HepG2 (cell line): Measurements from ENCODE around the gene THAP2.

Experiments
- ARID4A ChIP-seq: sonication (generic); formaldehyde crosslinking; IDR thresholded peaks from 2 replicates; pipeline ENCODE4 v1.5.0; 2020; ENCODE audit warnings: mild to moderate bottlenecking, missing genetic modification reagents, borderline replicate concordance
- CEBPB ChIP-seq: IDR thresholded peaks from 2 replicates; pipeline ENCODE4 v1.6.1; 2011; ENCODE audit warnings: low read depth, low read length, improper control_type of control experiment, borderline replicate concordance
- CHD2 ChIP-seq: IDR thresholded peaks from 2 replicates; pipeline ENCODE4 v1.6.1; 2011; ENCODE audit warnings: low read depth, low read length, improper control_type of control experiment
- ELK4 ChIP-seq: sonication (generic); formaldehyde crosslinking; IDR thresholded peaks from 2 replicates; pipeline ENCODE4 v1.9.0; 2021; ENCODE audit warnings: missing genetic modification reagents, borderline replicate concordance
- KDM6A ChIP-seq: IDR thresholded peaks from 2 replicates; pipeline ENCODE4 v1.6.1; 2016; ENCODE audit warnings: low read depth
- SP1 ChIP-seq, 2 experiments: fragments of 450-650 bp in 1 of 2; sonication (generic) in 1 of 2; formaldehyde crosslinking in 1 of 2; IDR thresholded peaks; 2 replicates each; pipeline versions ENCODE4 v1.4.0 to v1.6.1; 2016 to 2020; ENCODE audit warnings: missing genetic modification reagents in 1 of 2
- TCF7L2 ChIP-seq: IDR thresholded peaks from 2 replicates; pipeline ENCODE4 v1.6.1; 2011; ENCODE audit warnings: mild to moderate bottlenecking, low read depth, low read length, moderate library complexity
- ZNF776 ChIP-seq: sonication (generic); formaldehyde crosslinking; IDR thresholded peaks from 2 replicates; pipeline ENCODE4 v1.4.0; 2020; ENCODE audit warnings: mild to moderate bottlenecking, missing genetic modification reagents
- ZNF777 ChIP-seq: sonication (generic); formaldehyde crosslinking; IDR thresholded peaks from 2 replicates; pipeline ENCODE4 v1.4.0; 2020; ENCODE audit warnings: missing genetic modification reagents
- TF ChIP-seq, protein P1 (sequence below), 2 experiments: IDR thresholded peaks; 2 replicates each; pipeline ENCODE4 v1.6.1; 2011 to 2012; ENCODE audit warnings: low read length in 2 of 2, borderline replicate concordance in 1 of 2, low read depth in 1 of 2, mild to moderate bottlenecking in 1 of 2, moderate library complexity in 1 of 2
- TF ChIP-seq, protein P2 (sequence below): sonication (generic); formaldehyde crosslinking; IDR thresholded peaks from 2 replicates; pipeline ENCODE4 v1.5.0; 2020; ENCODE audit warnings: mild to moderate bottlenecking, missing genetic modification reagents, moderate library complexity

DNA sequence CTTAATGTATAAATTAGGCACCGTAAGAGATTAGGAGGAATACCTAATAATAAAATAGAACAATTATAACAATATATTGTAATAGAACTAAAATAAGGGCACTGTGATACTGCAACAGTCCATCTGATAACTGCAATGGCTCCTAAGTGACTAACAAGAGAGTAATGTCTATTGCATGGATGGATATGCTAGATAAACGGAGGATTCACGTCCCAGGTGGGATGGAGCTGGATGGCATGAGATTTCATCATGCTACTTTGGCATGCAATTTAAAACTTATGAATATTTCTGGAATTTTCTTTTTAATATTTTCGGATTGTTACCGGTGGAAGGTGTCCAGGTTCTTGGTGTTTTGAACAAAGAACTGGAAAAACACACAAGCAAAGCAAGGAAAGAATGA is 19.5 kb downstream of the THAP2 start:
- no peak for TF ChIP-seq ELK4 (CRISPR knock-in tag)
- TF ChIP-seq ZNF777 (CRISPR knock-in tag): no peak
- TF ChIP-seq, protein P1, sequence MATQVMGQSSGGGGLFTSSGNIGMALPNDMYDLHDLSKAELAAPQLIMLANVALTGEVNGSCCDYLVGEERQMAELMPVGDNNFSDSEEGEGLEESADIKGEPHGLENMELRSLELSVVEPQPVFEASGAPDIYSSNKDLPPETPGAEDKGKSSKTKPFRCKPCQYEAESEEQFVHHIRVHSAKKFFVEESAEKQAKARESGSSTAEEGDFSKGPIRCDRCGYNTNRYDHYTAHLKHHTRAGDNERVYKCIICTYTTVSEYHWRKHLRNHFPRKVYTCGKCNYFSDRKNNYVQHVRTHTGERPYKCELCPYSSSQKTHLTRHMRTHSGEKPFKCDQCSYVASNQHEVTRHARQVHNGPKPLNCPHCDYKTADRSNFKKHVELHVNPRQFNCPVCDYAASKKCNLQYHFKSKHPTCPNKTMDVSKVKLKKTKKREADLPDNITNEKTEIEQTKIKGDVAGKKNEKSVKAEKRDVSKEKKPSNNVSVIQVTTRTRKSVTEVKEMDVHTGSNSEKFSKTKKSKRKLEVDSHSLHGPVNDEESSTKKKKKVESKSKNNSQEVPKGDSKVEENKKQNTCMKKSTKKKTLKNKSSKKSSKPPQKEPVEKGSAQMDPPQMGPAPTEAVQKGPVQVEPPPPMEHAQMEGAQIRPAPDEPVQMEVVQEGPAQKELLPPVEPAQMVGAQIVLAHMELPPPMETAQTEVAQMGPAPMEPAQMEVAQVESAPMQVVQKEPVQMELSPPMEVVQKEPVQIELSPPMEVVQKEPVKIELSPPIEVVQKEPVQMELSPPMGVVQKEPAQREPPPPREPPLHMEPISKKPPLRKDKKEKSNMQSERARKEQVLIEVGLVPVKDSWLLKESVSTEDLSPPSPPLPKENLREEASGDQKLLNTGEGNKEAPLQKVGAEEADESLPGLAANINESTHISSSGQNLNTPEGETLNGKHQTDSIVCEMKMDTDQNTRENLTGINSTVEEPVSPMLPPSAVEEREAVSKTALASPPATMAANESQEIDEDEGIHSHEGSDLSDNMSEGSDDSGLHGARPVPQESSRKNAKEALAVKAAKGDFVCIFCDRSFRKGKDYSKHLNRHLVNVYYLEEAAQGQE (IDR thresholded peaks at IDR 0.05; ENCODE audit: borderline replicate concordance in 1 of 2, low read depth in 1 of 2, low read length in 2 of 2): no peak
- peak; percentile 13; the same call in 1 of the 2 replicates for TF ChIP-seq CEBPB
- TF ChIP-seq KDM6A (CRISPR knock-in tag): no peak
- no peak for TF ChIP-seq SP1 (IDR thresholded peaks at IDR 0.05)
- no peak for TF ChIP-seq SP1 (CRISPR knock-in tag; IDR thresholded peaks at IDR 0.05)
- TF ChIP-seq CHD2: no peak
- no peak for TF ChIP-seq ARID4A (CRISPR knock-in tag)
- TF ChIP-seq TCF7L2: no peak
- TF ChIP-seq, protein P2, sequence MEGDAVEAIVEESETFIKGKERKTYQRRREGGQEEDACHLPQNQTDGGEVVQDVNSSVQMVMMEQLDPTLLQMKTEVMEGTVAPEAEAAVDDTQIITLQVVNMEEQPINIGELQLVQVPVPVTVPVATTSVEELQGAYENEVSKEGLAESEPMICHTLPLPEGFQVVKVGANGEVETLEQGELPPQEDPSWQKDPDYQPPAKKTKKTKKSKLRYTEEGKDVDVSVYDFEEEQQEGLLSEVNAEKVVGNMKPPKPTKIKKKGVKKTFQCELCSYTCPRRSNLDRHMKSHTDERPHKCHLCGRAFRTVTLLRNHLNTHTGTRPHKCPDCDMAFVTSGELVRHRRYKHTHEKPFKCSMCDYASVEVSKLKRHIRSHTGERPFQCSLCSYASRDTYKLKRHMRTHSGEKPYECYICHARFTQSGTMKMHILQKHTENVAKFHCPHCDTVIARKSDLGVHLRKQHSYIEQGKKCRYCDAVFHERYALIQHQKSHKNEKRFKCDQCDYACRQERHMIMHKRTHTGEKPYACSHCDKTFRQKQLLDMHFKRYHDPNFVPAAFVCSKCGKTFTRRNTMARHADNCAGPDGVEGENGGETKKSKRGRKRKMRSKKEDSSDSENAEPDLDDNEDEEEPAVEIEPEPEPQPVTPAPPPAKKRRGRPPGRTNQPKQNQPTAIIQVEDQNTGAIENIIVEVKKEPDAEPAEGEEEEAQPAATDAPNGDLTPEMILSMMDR (CRISPR knock-in tag): no peak
- no peak for TF ChIP-seq ZNF776 (CRISPR knock-in tag)
